ENCODE results near the gene MXI1. TPM values are rescaled to one million over a fixed set of nuclear protein-coding genes. Genes with fewer than 3 reads are reported as not detected.

MXI1 gene
- 49.8 TPM for total RNA-seq

DNA sequence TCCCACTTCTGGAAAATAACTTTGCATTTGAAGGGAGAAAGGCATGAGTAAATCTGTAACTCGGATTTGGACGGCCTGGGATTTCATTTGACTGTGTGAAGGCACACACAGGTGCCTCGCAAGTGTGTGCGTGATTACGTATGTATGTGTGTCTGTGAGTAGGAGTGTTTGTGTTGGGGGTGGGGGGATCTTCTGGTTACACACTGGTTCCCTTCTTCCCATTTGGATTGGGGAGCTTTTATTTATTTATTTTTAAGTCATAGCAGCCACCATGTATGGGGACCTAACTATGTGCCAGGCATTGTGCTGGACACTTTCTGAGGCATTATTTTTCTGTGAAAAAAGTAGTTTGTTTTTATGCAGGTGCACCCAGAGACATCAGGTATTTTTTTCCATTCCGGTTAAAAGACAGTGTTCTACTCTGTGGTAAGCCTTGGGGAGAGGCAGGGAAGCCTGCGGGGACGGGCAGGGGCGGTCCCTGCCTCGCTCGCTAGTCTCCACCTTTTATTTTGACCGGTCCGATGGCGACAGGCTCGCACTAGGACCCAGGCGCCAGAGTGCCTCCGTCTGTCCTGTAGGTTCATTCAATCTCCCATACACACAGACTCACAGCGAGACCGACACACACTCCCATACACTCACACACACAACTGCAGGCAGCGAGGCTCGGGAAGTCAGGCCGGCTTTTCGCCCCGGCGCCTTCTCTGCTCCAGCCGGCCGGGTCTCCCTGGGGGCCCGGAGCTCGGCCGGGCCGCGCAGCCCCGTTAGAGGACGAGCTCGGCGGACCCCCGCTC lies at the start of gene MXI1:
Gene MXI1 (plus strand): TSS at position 595 of the 794 bp plus-strand sequence. CDS start 204 bp downstream, outside the sequence.
- intact Hi-C loops (cut with DNase I), result loop anchor here (5.0 kb wide), 1 partner anchor 65 kb away; no protein-coding TSS in a partner anchor
- no peaks in the 10 kb centered on the region for H3K27me3 ChIP-seq
- TF ChIP-seq POLR2A (IDR thresholded peaks at IDR 0.05), result peak in 1 of 2 donors; percentile 17
- TF ChIP-seq, protein P1, sequence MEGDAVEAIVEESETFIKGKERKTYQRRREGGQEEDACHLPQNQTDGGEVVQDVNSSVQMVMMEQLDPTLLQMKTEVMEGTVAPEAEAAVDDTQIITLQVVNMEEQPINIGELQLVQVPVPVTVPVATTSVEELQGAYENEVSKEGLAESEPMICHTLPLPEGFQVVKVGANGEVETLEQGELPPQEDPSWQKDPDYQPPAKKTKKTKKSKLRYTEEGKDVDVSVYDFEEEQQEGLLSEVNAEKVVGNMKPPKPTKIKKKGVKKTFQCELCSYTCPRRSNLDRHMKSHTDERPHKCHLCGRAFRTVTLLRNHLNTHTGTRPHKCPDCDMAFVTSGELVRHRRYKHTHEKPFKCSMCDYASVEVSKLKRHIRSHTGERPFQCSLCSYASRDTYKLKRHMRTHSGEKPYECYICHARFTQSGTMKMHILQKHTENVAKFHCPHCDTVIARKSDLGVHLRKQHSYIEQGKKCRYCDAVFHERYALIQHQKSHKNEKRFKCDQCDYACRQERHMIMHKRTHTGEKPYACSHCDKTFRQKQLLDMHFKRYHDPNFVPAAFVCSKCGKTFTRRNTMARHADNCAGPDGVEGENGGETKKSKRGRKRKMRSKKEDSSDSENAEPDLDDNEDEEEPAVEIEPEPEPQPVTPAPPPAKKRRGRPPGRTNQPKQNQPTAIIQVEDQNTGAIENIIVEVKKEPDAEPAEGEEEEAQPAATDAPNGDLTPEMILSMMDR (IDR thresholded peaks at IDR 0.05), result no peak
- TF ChIP-seq POLR2AphosphoS5 (IDR thresholded peaks at IDR 0.05; ENCODE audit: insufficient read depth in 1 of 2, low read depth in 1 of 2), result peak in 1 of 2 donors; percentile 53
- H3K9me3 ChIP-seq, result no peaks in the 10 kb centered on the region
- H3K27ac ChIP-seq, result peak within 1 kb of the TSS; percentile 98
- DNase-seq (ENCODE audit: extremely low spot score in 2 of 2), result no peak
- H3K36me3 ChIP-seq, result no peaks in the 10 kb centered on the region
- peak within 1 kb of the TSS; percentile 78 to 83 for H3K4me3 ChIP-seq
- H3K4me1 ChIP-seq, result peaks cover 16% of the 10 kb centered on the region

DNA sequence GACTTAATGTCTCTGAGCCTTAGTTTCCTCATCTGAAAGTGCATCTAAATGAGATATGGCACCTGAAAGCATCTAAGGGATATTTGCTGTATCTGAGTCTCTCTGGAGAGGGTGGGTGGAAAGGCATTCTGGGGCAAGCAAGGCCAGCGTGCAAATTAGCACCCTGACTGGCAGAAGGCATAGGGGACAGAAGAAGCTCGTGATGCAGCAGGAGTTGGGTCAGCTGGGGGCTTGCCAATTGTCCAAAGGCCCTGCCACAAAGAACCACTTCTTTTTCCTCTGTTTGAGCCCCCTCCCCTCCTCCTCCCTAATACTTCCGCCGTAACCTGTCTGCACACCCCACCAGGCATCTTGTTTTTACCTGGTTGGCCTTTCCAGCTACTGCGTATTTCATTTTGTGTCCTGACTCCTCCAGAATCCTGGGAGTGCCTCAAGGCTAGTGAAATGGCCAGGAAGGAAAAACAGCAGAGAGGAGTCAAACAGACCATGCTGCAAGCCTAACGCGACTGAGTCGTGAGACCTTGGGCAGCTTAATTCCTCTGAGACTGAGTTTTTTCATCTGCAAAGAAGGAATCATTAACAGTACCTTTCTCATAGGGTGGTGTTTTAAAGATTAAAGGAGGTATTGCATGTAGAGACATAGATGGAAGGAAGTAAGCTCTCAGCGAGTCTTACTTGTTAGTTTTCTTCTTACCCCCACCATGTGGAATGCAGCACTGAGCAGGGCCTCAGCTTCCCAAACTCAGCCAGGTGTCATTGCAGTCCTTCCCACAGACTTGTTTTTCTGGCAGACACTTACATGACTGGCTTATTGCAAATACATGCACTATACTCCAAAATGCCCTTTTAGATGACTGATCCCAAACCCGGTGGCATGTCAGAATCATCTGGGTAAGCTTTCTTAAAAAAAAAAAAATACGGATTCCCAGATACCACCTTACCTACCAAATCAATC lies 49.1 kb upstream of the MXI1 start:
- Histone ChIP-seq H3K27me3 (no peaks in the 10 kb centered on the region), H3K36me3 (no peaks in the 10 kb centered on the region), H3K27ac (no peak overlapping the region), H3K9me3 (no peaks in the 10 kb centered on the region), H3K4me3 (no peak overlapping the region), H3K4me1 (no peaks in the 10 kb centered on the region)
- intact Hi-C loops (cut with DNase I), result no loop called here
- DNase-seq (ENCODE audit: extremely low spot score in 2 of 2), result peak in 1 of 2 donors; percentile 61
- TF ChIP-seq, protein P1 (IDR thresholded peaks at IDR 0.05), result no peak
- no peak for TF ChIP-seq POLR2AphosphoS5 (IDR thresholded peaks at IDR 0.05; ENCODE audit: insufficient read depth in 1 of 2, low read depth in 1 of 2)
- TF ChIP-seq POLR2A (IDR thresholded peaks at IDR 0.05), result no peak

DNA sequence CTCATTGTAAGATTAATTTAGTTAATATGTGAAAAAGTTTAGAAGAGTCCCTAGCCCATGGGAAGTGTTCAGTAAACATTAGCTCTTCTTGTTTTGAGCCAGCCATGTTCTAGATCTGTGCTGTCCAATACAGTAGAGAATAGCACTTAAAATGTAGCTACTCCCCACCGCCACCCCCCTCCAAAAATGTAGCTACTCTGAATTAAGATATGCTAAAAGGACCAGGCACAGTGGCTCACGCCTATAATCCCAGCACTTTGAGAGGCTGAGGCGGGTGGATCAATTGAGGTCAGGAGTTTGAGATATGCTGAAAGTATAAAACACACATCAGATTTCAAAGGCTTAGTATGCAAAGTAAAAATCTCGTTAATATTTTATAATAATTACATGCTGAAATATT lies 47.3 kb upstream of the MXI1 start:
- Histone ChIP-seq H3K9me3 (no peaks in the 10 kb centered on the region), H3K4me1 (no peaks in the 10 kb centered on the region), H3K27me3 (no peaks in the 10 kb centered on the region), H3K4me3 (no peak overlapping the region), H3K36me3 (no peaks in the 10 kb centered on the region), H3K27ac (no peak overlapping the region)
- TF ChIP-seq POLR2A (IDR thresholded peaks at IDR 0.05), result no peak
- TF ChIP-seq POLR2AphosphoS5 (IDR thresholded peaks at IDR 0.05; ENCODE audit: insufficient read depth in 1 of 2, low read depth in 1 of 2), result no peak
- TF ChIP-seq, protein P1 (IDR thresholded peaks at IDR 0.05), result no peak
- DNase-seq (ENCODE audit: extremely low spot score in 2 of 2), result no peak
- intact Hi-C loops (cut with DNase I), result no loop called here

DNA sequence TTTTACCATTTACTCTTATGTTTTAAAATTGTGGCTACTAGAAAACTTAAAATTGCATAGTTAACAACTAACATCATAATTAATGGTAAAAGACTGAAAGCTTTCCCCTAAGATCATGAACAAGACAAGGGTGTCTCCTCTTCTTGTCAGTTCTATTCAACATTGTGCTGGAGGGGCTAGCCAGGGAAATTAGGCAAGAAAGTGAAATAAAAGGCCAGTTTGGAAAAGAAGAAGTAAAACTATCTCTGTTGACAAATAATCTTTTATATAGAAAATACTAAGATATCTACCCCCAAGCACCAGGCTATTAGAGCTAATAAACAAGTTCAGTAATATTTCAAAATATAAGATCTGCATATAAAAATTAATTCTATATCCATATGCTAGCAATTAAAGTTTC lies 46.9 kb upstream of the MXI1 start:
- DNase-seq (ENCODE audit: extremely low spot score in 2 of 2), result no peak
- intact Hi-C loops (cut with DNase I), result no loop called here
- Histone ChIP-seq H3K27me3 (no peaks in the 10 kb centered on the region), H3K4me3 (no peak overlapping the region), H3K4me1 (no peaks in the 10 kb centered on the region), H3K27ac (no peak overlapping the region), H3K36me3 (no peaks in the 10 kb centered on the region), H3K9me3 (no peaks in the 10 kb centered on the region)
- TF ChIP-seq POLR2A (IDR thresholded peaks at IDR 0.05), result no peak
- TF ChIP-seq, protein P1 (IDR thresholded peaks at IDR 0.05), result no peak
- TF ChIP-seq POLR2AphosphoS5 (IDR thresholded peaks at IDR 0.05; ENCODE audit: insufficient read depth in 1 of 2, low read depth in 1 of 2), result no peak
